Measurements from ENCODE around the gene FBXO46.

Gene FBXO46

DNA sequence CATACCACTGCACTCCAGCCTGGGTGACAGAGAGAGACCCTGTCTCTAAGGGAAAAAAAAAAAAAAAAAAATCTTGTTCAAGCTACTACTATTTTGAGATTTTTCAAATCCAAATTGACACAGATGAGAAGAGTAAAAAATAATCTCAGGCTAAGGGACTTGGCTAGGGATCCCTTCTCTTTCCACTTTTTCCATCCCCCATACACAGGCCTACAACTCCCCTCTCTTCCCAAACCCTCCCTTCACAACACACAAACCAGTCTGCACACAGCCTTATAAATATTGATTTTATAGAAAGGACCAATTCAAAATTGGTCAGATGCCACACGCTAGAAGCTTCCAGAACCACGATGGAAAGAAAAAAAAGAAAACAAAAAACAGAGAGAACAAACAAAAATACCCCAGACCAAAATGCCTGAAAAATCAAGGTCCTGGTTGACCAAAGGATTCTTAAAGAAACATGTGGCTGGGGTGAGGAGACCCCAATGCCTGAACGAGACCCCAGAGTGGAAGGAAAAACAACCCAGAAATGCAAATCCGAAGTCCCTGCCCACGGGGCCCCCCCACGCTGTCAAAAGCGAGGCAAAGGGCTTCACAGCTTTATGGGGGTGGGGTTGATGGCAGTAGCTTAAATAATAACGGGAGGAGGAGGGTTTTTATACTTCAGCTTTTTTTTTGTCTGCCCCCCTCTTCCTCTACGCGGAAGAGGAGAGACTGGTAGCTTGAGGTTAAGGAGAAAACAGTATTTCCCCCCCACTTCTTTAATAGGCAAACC, 20.2 kb downstream of the FBXO46 start:
- DNase-seq (ENCODE audit: extremely low read depth, low read depth) = no peak
- TF ChIP-seq, protein P1, sequence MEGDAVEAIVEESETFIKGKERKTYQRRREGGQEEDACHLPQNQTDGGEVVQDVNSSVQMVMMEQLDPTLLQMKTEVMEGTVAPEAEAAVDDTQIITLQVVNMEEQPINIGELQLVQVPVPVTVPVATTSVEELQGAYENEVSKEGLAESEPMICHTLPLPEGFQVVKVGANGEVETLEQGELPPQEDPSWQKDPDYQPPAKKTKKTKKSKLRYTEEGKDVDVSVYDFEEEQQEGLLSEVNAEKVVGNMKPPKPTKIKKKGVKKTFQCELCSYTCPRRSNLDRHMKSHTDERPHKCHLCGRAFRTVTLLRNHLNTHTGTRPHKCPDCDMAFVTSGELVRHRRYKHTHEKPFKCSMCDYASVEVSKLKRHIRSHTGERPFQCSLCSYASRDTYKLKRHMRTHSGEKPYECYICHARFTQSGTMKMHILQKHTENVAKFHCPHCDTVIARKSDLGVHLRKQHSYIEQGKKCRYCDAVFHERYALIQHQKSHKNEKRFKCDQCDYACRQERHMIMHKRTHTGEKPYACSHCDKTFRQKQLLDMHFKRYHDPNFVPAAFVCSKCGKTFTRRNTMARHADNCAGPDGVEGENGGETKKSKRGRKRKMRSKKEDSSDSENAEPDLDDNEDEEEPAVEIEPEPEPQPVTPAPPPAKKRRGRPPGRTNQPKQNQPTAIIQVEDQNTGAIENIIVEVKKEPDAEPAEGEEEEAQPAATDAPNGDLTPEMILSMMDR (IDR thresholded peaks at IDR 0.05; ENCODE audit: low read depth, low read length) = no peak

- DNase-seq (ENCODE audit: extremely low read depth, low read depth) = no peak
- TF ChIP-seq, protein P1 (IDR thresholded peaks at IDR 0.05; ENCODE audit: low read depth, low read length) = no peak
Observed at GRCh38 chr19:45705710-45706415, 24.8 kb downstream of the FBXO46 start.

DNA sequence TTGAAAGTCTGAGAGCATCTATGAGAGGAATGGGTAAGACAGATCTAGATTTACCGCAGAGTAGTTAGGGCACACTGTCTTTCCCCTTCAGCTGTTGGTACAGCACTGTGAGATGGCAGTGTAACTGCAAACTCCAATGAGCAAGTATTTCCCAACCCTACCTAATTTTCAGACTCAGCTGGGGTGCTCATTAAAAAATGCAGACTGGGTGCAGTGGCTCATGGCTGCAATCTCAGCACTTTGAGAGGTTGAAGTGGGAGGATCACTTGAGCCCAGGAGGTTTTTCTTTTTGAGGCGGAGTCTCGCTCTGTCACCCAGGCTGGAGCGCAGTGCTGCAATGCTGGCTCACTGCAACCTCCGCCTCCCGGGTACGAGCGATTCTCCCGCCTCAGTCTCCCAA, 25.6 kb downstream of the FBXO46 start:
- DNase-seq (ENCODE audit: extremely low read depth, low read depth) = no peak
- TF ChIP-seq, protein P1 (IDR thresholded peaks at IDR 0.05; ENCODE audit: low read depth, low read length) = no peak

DNA sequence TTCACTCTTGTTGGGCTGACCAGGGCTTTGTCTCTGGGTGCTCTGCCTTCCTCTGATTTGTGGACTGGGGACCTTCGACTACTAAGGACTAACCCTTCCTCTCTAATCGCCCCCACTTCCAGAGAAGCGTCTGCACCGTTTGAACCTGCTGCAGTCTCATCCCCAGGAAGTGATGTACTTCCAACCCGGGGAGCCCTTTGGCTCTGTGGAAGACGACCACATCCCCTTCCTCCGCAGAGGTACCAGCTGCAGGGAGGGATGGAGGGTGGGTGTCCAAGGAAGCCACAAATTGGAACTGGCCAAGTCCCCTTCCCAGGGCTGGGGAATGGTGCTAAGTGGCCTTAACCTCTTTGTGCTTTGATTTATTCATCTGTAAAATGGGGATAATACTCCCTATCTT, 29.0 kb downstream of the FBXO46 start:
- TF ChIP-seq, protein P1 (IDR thresholded peaks at IDR 0.05; ENCODE audit: low read depth, low read length) = no peak

DNA sequence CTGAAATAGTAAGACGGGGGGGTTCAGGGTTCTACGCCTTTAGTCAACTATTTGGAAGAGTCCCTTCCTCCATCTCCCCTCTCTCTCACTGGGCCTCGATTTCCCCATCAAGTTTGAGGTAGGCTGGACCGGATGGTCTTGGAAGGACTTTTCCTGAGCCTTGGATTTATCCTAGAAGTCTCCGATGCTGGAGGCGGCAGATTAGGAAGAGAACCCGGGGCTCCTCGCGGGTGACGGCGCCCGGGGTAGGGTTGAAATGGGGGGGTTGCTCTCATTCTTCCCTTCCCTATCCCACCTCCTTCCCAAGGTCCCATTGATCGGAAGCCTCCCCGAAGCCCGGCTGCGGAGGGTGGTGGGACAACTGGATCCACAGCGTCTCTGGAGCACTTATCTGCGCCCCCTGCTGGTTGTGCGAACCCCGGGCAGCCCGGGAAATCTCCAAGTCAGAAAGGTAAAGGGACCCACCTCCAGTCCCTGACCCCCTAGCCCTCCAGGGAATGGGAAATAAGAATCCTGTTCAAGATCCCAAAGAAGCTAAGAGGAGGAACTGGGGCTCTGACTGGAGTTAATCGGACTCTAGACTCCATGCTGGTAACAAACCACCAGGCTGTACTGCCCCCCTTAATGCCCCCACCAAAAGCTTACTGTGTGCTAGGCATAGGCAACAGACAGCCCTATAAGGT, 37.4 kb downstream of the FBXO46 start:
- TF ChIP-seq, protein P1 (IDR thresholded peaks at IDR 0.05; ENCODE audit: low read depth, low read length) = peak; percentile 96
- no peak for DNase-seq (ENCODE audit: extremely low read depth, low read depth)

More for the DNA sequence above, 29.0 kb downstream of the FBXO46 start:
- DNase-seq (ENCODE audit: extremely low read depth, low read depth) = no peak

DNA sequence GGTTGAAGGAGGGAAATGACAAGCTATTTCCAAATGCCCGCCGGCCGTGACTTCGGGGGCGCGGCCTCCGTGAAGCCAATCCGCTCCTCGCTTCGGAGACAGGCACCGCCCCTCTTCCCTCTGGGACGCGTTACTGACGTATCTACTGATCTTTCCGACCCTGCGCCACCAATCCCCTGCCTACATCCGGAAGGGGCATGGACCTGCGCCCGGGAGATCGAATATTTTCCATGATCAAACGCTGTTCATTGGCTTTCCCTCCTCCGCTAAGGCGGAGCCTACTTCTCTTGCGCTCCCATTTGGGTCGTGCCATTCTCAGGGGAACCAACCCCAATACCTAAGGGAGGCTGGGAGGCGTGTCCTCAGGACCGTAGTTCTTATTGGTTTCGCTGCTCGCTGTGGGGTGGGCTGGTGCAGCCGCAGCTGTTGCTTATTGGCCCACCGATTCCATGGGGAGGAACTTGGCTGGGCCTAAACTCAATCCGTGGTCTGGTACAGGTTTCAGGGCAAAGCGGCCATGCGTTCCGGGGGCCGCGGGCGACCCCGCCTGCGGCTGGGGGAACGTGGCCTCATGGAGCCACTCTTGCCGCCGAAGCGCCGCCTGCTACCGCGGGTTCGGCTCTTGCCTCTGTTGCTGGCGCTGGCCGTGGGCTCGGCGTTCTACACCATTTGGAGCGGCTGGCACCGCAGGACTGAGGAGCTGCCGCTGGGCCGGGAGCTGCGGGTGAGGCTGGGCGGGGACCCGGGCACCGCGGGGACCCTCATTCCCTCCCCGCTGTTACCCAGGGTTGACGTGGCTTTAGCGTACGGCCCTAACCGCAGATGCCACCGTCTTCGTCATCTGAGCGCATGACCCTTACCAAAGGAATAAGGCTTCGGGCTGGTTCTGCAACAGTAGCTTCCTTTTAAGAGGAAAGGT, 38.2 kb downstream of the FBXO46 start, which contains the start of gene QPCTL:
QPCTL (plus strand) TSS at position 480 of the 919 bp plus-strand sequence; CDS start at position 518, 38 bp downstream.
- TF ChIP-seq, protein P1 (IDR thresholded peaks at IDR 0.05; ENCODE audit: low read depth, low read length) = no peak; the same call in 1 of the 2 replicates
- DNase-seq (ENCODE audit: extremely low read depth, low read depth) = peak; percentile 99
